ENCODE data around the gene INCA1.

The INCA1 gene

GRCh38 chr17:4942760-4943508, 54.4 kb downstream of the INCA1 start:
- Histone ChIP-seq H3K4me3 (ENCODE audit: insufficient read length, low read depth) (no peak overlapping the region), H3K9ac (ENCODE audit: insufficient read length, low read depth) (no peak overlapping the region), H3K4me1 (ENCODE audit: insufficient read depth, insufficient read length) (peaks cover 5% of the 10 kb centered on the region), H3K9me3 (ENCODE audit: insufficient read depth, low read length) (no peaks in the 10 kb centered on the region), H3K27me3 (ENCODE audit: insufficient read depth, insufficient read length) (no peaks in the 10 kb centered on the region), H3K36me3 (ENCODE audit: insufficient read depth, insufficient read length, low read length) (peaks cover 77% of the 10 kb centered on the region)
- no peak for DNase-seq (ENCODE audit: low read depth, low spot score)
- no peak for TF ChIP-seq YY1 (IDR thresholded peaks at IDR 0.05; ENCODE audit: insufficient read depth, insufficient read length)
- no peak for TF ChIP-seq ZNF274 (IDR thresholded peaks at IDR 0.05; ENCODE audit: low read depth, low read length)
- no peak for TF ChIP-seq SUZ12 (IDR thresholded peaks at IDR 0.05; ENCODE audit: extremely low read depth, insufficient read depth, insufficient read length)

GRCh38 chr17:4941319-4941610, 56.1 kb downstream of the INCA1 start:
- H3K9ac ChIP-seq (ENCODE audit: insufficient read length, low read depth): peak overlapping the region; percentile 99
- H3K4me3 ChIP-seq (ENCODE audit: insufficient read length, low read depth): peak overlapping the region; percentile 91
- peaks cover 5% of the 10 kb centered on the region for H3K4me1 ChIP-seq (ENCODE audit: insufficient read depth, insufficient read length)
- no peaks in the 10 kb centered on the region for H3K9me3 ChIP-seq (ENCODE audit: insufficient read depth, low read length)
- H3K27me3 ChIP-seq (ENCODE audit: insufficient read depth, insufficient read length): no peaks in the 10 kb centered on the region
- H3K36me3 ChIP-seq (ENCODE audit: insufficient read depth, insufficient read length, low read length): peaks cover 79% of the 10 kb centered on the region
- TF ChIP-seq YY1 (IDR thresholded peaks at IDR 0.05; ENCODE audit: insufficient read depth, insufficient read length) (no peak), SUZ12 (IDR thresholded peaks at IDR 0.05; ENCODE audit: extremely low read depth, insufficient read depth, insufficient read length) (no peak), ZNF274 (IDR thresholded peaks at IDR 0.05; ENCODE audit: low read depth, low read length) (no peak)
- no peak for DNase-seq (ENCODE audit: low read depth, low spot score)

- peaks cover 79% of the 10 kb centered on the region for H3K36me3 ChIP-seq (ENCODE audit: insufficient read depth, insufficient read length, low read length)
- peak overlapping the region; percentile 91 for H3K4me3 ChIP-seq (ENCODE audit: insufficient read length, low read depth)
- peak; percentile 73 for DNase-seq (ENCODE audit: low read depth, low spot score)
- TF ChIP-seq ZNF274 (IDR thresholded peaks at IDR 0.05; ENCODE audit: low read depth, low read length): no peak
- no peak for TF ChIP-seq SUZ12 (IDR thresholded peaks at IDR 0.05; ENCODE audit: extremely low read depth, insufficient read depth, insufficient read length)
- no peak for TF ChIP-seq YY1 (IDR thresholded peaks at IDR 0.05; ENCODE audit: insufficient read depth, insufficient read length)
- H3K9me3 ChIP-seq (ENCODE audit: insufficient read depth, low read length): no peaks in the 10 kb centered on the region
- H3K27me3 ChIP-seq (ENCODE audit: insufficient read depth, insufficient read length): no peaks in the 10 kb centered on the region
- peaks cover 5% of the 10 kb centered on the region for H3K4me1 ChIP-seq (ENCODE audit: insufficient read depth, insufficient read length)
- H3K9ac ChIP-seq (ENCODE audit: insufficient read length, low read depth): peak overlapping the region; percentile 99
Measured at GRCh38 chr17:4940555-4941318, 56.6 kb downstream of the INCA1 start.

GRCh38 chr17:4939796-4940554, 57.3 kb downstream of the INCA1 start, which contains the start of the genes RNF167 and SLC25A11:
Gene RNF167, plus strand, starts transcription at chr17:4940268. Its CDS starts 642 bp downstream, at chr17:4940910.
Gene SLC25A11, minus strand, starts transcription at chr17:4940046. Its CDS starts 136 bp downstream, at chr17:4939910.
- Histone ChIP-seq H3K36me3 (ENCODE audit: insufficient read depth, insufficient read length, low read length) (peaks cover 76% of the 10 kb centered on the region), H3K4me3 (ENCODE audit: insufficient read length, low read depth) (peak within 1 kb of the TSS; percentile 91), H3K27me3 (ENCODE audit: insufficient read depth, insufficient read length) (no peaks in the 10 kb centered on the region), H3K4me1 (ENCODE audit: insufficient read depth, insufficient read length) (peaks cover 5% of the 10 kb centered on the region), H3K9ac (ENCODE audit: insufficient read length, low read depth) (peak within 1 kb of the TSS; percentile 99), H3K9me3 (ENCODE audit: insufficient read depth, low read length) (no peaks in the 10 kb centered on the region)
- no peak for TF ChIP-seq SUZ12 (IDR thresholded peaks at IDR 0.05; ENCODE audit: extremely low read depth, insufficient read depth, insufficient read length)
- TF ChIP-seq ZNF274 (IDR thresholded peaks at IDR 0.05; ENCODE audit: low read depth, low read length): no peak
- no peak for TF ChIP-seq YY1 (IDR thresholded peaks at IDR 0.05; ENCODE audit: insufficient read depth, insufficient read length)
- DNase-seq (ENCODE audit: low read depth, low spot score): peak; percentile 95

- Histone ChIP-seq H3K4me1 (ENCODE audit: insufficient read depth, insufficient read length) (peaks cover 6% of the 10 kb centered on the region), H3K4me3 (ENCODE audit: insufficient read length, low read depth) (peak overlapping the region; percentile 91), H3K36me3 (ENCODE audit: insufficient read depth, insufficient read length, low read length) (peaks cover 71% of the 10 kb centered on the region), H3K9me3 (ENCODE audit: insufficient read depth, low read length) (no peaks in the 10 kb centered on the region), H3K27me3 (ENCODE audit: insufficient read depth, insufficient read length) (no peaks in the 10 kb centered on the region), H3K9ac (ENCODE audit: insufficient read length, low read depth) (peak overlapping the region; percentile 99)
- TF ChIP-seq YY1 (IDR thresholded peaks at IDR 0.05; ENCODE audit: insufficient read depth, insufficient read length) (no peak), SUZ12 (IDR thresholded peaks at IDR 0.05; ENCODE audit: extremely low read depth, insufficient read depth, insufficient read length) (no peak), ZNF274 (IDR thresholded peaks at IDR 0.05; ENCODE audit: low read depth, low read length) (no peak)
- no peak for DNase-seq (ENCODE audit: low read depth, low spot score)
Measured at GRCh38 chr17:4939546-4939795, 57.9 kb downstream of the INCA1 start.

- Histone ChIP-seq H3K4me1 (ENCODE audit: insufficient read depth, insufficient read length) (peaks cover 10% of the 10 kb centered on the region), H3K27me3 (ENCODE audit: insufficient read depth, insufficient read length) (no peaks in the 10 kb centered on the region), H3K9ac (ENCODE audit: insufficient read length, low read depth) (peak overlapping the region; percentile 99), H3K36me3 (ENCODE audit: insufficient read depth, insufficient read length, low read length) (peaks cover 65% of the 10 kb centered on the region), H3K4me3 (ENCODE audit: insufficient read length, low read depth) (peak overlapping the region; percentile 91), H3K9me3 (ENCODE audit: insufficient read depth, low read length) (no peaks in the 10 kb centered on the region)
- no peak for DNase-seq (ENCODE audit: low read depth, low spot score)
- TF ChIP-seq YY1 (IDR thresholded peaks at IDR 0.05; ENCODE audit: insufficient read depth, insufficient read length) (no peak), ZNF274 (IDR thresholded peaks at IDR 0.05; ENCODE audit: low read depth, low read length) (no peak), SUZ12 (IDR thresholded peaks at IDR 0.05; ENCODE audit: extremely low read depth, insufficient read depth, insufficient read length) (no peak)
Measured at GRCh38 chr17:4938688-4939545, 58.4 kb downstream of the INCA1 start.
